AG09319 (cell line): Measurements from ENCODE around the gene FAM3C.

Experiments used
- DNase-seq: peaks from one replicate; pipeline ENCODE4 v3.0.0-alpha.2; 2010; ENCODE audit warnings: low read depth; ENCODE audit errors: extremely low read depth
- CTCF ChIP-seq: IDR thresholded peaks from 2 replicates; pipeline ENCODE4 v1.5.1; 2011; ENCODE audit warnings: low read depth, mild to moderate bottlenecking, inconsistent platforms, low read length, moderate library complexity

Gene FAM3C

DNA sequence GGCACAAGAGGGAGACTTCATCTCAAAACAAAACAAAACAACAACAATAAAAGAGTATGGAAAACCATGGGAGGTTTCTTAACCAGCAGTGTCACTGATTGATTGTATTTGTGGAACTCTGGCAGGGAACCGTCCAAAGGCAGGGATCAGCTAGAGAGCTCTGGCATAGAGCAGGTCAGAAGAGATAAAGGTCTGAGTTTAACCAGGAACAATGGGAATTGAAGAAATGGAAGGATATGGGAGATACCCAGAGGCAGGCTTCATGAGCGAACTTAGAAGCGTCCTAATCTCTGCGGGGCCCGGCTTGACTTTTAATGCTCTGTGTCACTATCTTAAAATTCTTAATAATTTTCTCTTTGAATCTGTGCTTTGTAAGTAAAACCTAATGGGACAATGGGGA is 10.4 kb upstream of the FAM3C start:
- TF ChIP-seq CTCF: no peak
- DNase-seq: no peak

GRCh38 chr7:121404348-121404747 is 8.2 kb upstream of the FAM3C start:
- no peak for TF ChIP-seq CTCF
- no peak for DNase-seq

DNA sequence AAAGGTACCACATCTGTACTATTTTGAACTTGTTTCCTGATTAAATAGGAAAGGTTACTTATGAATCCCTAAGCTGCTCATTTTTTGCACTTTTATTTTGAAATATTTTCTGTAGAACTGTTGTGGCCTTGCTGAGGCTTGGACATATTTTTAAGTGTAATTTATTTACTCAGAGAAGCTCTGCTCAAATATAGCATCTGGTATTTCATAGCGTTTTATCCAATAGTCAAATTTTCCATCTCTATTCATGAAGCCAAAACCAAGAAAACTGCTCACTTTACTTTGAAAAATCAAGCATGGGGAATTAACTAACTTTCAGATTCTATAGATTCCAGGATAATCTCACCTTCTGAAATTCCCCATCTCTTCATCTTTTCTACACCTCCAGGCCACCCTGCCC is 6.6 kb upstream of the FAM3C start:
- TF ChIP-seq CTCF: no peak
- DNase-seq: no peak

GRCh38 chr7:121401896-121402295 is 5.8 kb upstream of the FAM3C start:
- TF ChIP-seq CTCF: no peak
- no peak for DNase-seq

- no peak for DNase-seq
- no peak; the same call in 1 of the 2 replicates for TF ChIP-seq CTCF
Measured at GRCh38 chr7:121398246-121398645, 2.1 kb upstream of the FAM3C start.

DNA sequence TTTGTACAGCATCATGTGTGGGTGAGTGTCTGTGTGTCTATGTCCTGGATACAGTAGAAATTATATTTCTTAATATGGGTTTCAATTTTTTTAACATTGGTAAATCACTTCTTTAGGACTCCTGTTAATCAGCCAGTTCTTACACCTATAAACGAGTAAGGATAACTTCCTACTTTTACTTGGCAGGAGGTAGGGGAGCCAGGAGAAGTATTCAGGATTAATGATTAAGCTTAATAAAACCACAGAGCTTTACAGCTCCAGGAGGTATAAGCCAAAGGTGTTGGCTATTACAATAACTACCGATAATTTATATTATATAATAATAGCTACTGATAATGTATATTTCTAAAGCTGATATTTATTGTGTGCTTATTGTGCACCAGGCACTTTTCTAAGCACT is 1.7 kb upstream of the FAM3C start:
- no peak for TF ChIP-seq CTCF
- no peak for DNase-seq

GRCh38 chr7:121397361-121397760 is 1.3 kb upstream of the FAM3C start:
- no peak for DNase-seq
- TF ChIP-seq CTCF: no peak

- TF ChIP-seq CTCF: no peak
- DNase-seq: no peak
Measured at GRCh38 chr7:121395494-121395960, 581 bp downstream of the FAM3C start.
